H9 (cell line): ENCODE results near the gene FGFR3. TPM values are rescaled to one million over a fixed set of nuclear protein-coding genes. Genes with fewer than 3 reads are reported as not detected.

Experiments used
- DNase-seq: peaks from one replicate; pipeline ENCODE4 v3.0.0-alpha.2; 2017
- H2AFZ ChIP-seq: one replicate; pipeline ENCODE4 v1.6.1; 2013; ENCODE audit warnings: mild to moderate bottlenecking, low read length, control low read depth, moderate library complexity
- H2AK5ac ChIP-seq: 2 replicates; pipeline ENCODE4 v1.6.1; 2013; ENCODE audit warnings: low read length, control low read depth, mixed read lengths; ENCODE audit not compliant: insufficient read length
- H2BK120ac ChIP-seq: one replicate; pipeline ENCODE4 v1.6.1; 2013; ENCODE audit warnings: low read depth, mild to moderate bottlenecking, low read length, control low read depth, inconsistent platforms; ENCODE audit not compliant: poor library complexity, severe bottlenecking
- H2BK12ac ChIP-seq: 2 replicates; pipeline ENCODE4 v1.6.1; 2013; ENCODE audit warnings: low read length, control low read depth, mixed read lengths, low read depth; ENCODE audit not compliant: insufficient read length
- H2BK15ac ChIP-seq: 2 replicates; pipeline ENCODE4 v1.6.1; 2013; ENCODE audit warnings: low read depth, low read length, control low read depth
- H2BK20ac ChIP-seq: one replicate; pipeline ENCODE4 v1.6.1; 2013; ENCODE audit warnings: low read depth, mild to moderate bottlenecking, low read length, control low read depth, inconsistent platforms; ENCODE audit not compliant: poor library complexity, severe bottlenecking
- H2BK5ac ChIP-seq: 2 replicates; pipeline ENCODE4 v1.6.1; 2013; ENCODE audit warnings: low read length, control low read depth, mixed read lengths; ENCODE audit not compliant: insufficient read length
- H3K14ac ChIP-seq: 2 replicates; pipeline ENCODE4 v1.6.1; 2013; ENCODE audit warnings: low read length, control low read depth; ENCODE audit not compliant: insufficient read depth
- H3K18ac ChIP-seq: 2 replicates; pipeline ENCODE4 v1.6.1; 2013; ENCODE audit warnings: low read depth, mild to moderate bottlenecking, mixed read lengths, low read length, control low read depth; ENCODE audit not compliant: insufficient read length
- H3K23ac ChIP-seq: 2 replicates; pipeline ENCODE4 v1.6.1; 2013; ENCODE audit warnings: low read length, control low read depth, mixed read lengths, low read depth; ENCODE audit not compliant: insufficient read length
- H3K23me2 ChIP-seq: 2 replicates; pipeline ENCODE4 v1.6.1; 2013; ENCODE audit warnings: low read depth, mild to moderate bottlenecking, mixed read lengths, low read length, control low read depth; ENCODE audit not compliant: insufficient read length, poor library complexity, severe bottlenecking
- H3K27ac ChIP-seq: 2 replicates; pipeline ENCODE4 v1.5.1; 2013; ENCODE audit warnings: low read length, control low read depth, mixed read lengths, low read depth; ENCODE audit not compliant: insufficient read length
- H3K27me3 ChIP-seq: 2 replicates; pipeline ENCODE4 v1.6.1; 2013; ENCODE audit warnings: low read length, control low read depth, inconsistent platforms; ENCODE audit not compliant: insufficient read depth
- H3K4ac ChIP-seq: 2 replicates; pipeline ENCODE4 v1.6.1; 2013; ENCODE audit warnings: low read depth, mild to moderate bottlenecking, control low read depth, inconsistent platforms, low read length, moderate library complexity
- H3K4me1 ChIP-seq: 2 replicates; pipeline ENCODE4 v1.6.1; 2013; ENCODE audit warnings: low read length, control low read depth, inconsistent platforms; ENCODE audit not compliant: insufficient read depth
- H3K4me2 ChIP-seq: 2 replicates; pipeline ENCODE4 v1.6.1; 2013; ENCODE audit warnings: low read length, control low read depth, mixed read lengths; ENCODE audit not compliant: insufficient read length, insufficient read depth
- H3K56ac ChIP-seq: 2 replicates; pipeline ENCODE4 v1.6.1; 2013; ENCODE audit warnings: low read depth, mild to moderate bottlenecking, mixed read lengths, low read length, control low read depth; ENCODE audit not compliant: insufficient read length
- H3K79me1 ChIP-seq: 2 replicates; pipeline ENCODE4 v1.6.1; 2013; ENCODE audit warnings: low read depth, mild to moderate bottlenecking, moderate library complexity, low read length, control low read depth, inconsistent platforms; ENCODE audit not compliant: insufficient read depth, poor library complexity, severe bottlenecking
- H3K79me2 ChIP-seq: 2 replicates; pipeline ENCODE4 v1.6.1; 2013; ENCODE audit warnings: low read length, control low read depth, inconsistent platforms; ENCODE audit not compliant: insufficient read depth
- H3K9ac ChIP-seq: 2 replicates; pipeline ENCODE4 v1.6.1; 2013; ENCODE audit warnings: low read length, control low read depth, mixed read lengths; ENCODE audit not compliant: insufficient read length; ENCODE audit errors: extremely low read depth
- H3K9me3 ChIP-seq: one replicate; pipeline ENCODE4 v1.6.1; 2013; ENCODE audit warnings: low read depth, low read length, inconsistent platforms; ENCODE audit not compliant: control insufficient read depth
- H3T11ph ChIP-seq: one replicate; pipeline ENCODE4 v1.6.1; 2013; ENCODE audit warnings: mild to moderate bottlenecking, low read length, control low read depth, inconsistent platforms
- H4K20me1 ChIP-seq: one replicate; pipeline ENCODE4 v1.6.1; 2013; ENCODE audit not compliant: control insufficient read depth, insufficient read length, insufficient read depth
- H4K5ac ChIP-seq: 2 replicates; pipeline ENCODE4 v1.6.1; 2013; ENCODE audit warnings: low read depth, mild to moderate bottlenecking, mixed read lengths, low read length, control low read depth; ENCODE audit not compliant: insufficient read length
- H4K8ac ChIP-seq: replicated peaks from 2 replicates; pipeline ENCODE4 v1.6.1; 2013; ENCODE audit warnings: low read length, control low read depth, mixed read lengths, low read depth; ENCODE audit not compliant: insufficient read length
- H4K91ac ChIP-seq: 2 replicates; pipeline ENCODE4 v1.6.1; 2013; ENCODE audit warnings: low read depth, mild to moderate bottlenecking, moderate library complexity, mixed read lengths, low read length, control low read depth; ENCODE audit not compliant: insufficient read length
- H3K27ac Mint-ChIP-seq, 3 experiments: 2 replicates in 2 of 3; 3 replicates in 1 of 3; pipeline ENCODE4 v1.8.0; 2020 to 2021; ENCODE audit warnings: mixed read lengths in 3 of 3, mild to moderate bottlenecking in 1 of 3, moderate library complexity in 1 of 3
- H3K27me3 Mint-ChIP-seq: 2 replicates; pipeline ENCODE4 v1.8.0; 2021; ENCODE audit warnings: low read depth, mild to moderate bottlenecking, moderate library complexity, mixed read lengths
- H3K36me3 Mint-ChIP-seq, 3 experiments: 2 replicates in 2 of 3; 3 replicates in 1 of 3; pipeline ENCODE4 v1.8.0; 2020 to 2021; ENCODE audit warnings: low read depth in 3 of 3, mixed read lengths in 3 of 3; ENCODE audit not compliant: insufficient read depth in 1 of 3
- H3K4me1 Mint-ChIP-seq, 2 experiments: 2 replicates each; pipeline ENCODE4 v1.8.0; 2020; ENCODE audit warnings: mixed read lengths in 2 of 2
- H3K4me3 Mint-ChIP-seq, 2 experiments: 2 replicates in 1 of 2; 3 replicates in 1 of 2; pipeline ENCODE4 v1.8.0; 2020 to 2021; ENCODE audit warnings: mild to moderate bottlenecking in 2 of 2, mixed read lengths in 2 of 2, moderate library complexity in 1 of 2
- H3K9me3 Mint-ChIP-seq, 2 experiments: 2 replicates in 1 of 2; 3 replicates in 1 of 2; pipeline ENCODE4 v1.8.0; 2020; ENCODE audit warnings: mild to moderate bottlenecking in 2 of 2, mixed read lengths in 2 of 2, moderate library complexity in 1 of 2
- WGBS: extraction: QIAGEN DNeasy Blood & Tissue Kit; methylation state at CpG from one replicate; pipeline ENCODE4 v1.1.7; 2013; ENCODE audit warnings: missing lambda C conversion rate, low lambda C conversion rate, mixed read lengths; ENCODE audit not compliant: insufficient read length; ENCODE audit errors: extremely low coverage; 5-methylcytosine and 5-hydroxymethylcytosine counted together
- total RNA-seq: library from RNA; stranded (reverse); gene quantifications from 2 replicates; pipeline ENCODE4 v1.2.1, GENCODE V29; 2021
- TF ChIP-seq, protein P1 (sequence below): fragments of 200-600 bp; sonication (generic); conservative IDR thresholded peaks from 3 replicates; pipeline ENCODE4 v1.8.0; 2021; ENCODE audit warnings: antibody characterized with exemption, mild to moderate bottlenecking

The FGFR3 gene
- total RNA-seq, 1 experiment from 2014 or later, result 75.7 TPM

DNA sequence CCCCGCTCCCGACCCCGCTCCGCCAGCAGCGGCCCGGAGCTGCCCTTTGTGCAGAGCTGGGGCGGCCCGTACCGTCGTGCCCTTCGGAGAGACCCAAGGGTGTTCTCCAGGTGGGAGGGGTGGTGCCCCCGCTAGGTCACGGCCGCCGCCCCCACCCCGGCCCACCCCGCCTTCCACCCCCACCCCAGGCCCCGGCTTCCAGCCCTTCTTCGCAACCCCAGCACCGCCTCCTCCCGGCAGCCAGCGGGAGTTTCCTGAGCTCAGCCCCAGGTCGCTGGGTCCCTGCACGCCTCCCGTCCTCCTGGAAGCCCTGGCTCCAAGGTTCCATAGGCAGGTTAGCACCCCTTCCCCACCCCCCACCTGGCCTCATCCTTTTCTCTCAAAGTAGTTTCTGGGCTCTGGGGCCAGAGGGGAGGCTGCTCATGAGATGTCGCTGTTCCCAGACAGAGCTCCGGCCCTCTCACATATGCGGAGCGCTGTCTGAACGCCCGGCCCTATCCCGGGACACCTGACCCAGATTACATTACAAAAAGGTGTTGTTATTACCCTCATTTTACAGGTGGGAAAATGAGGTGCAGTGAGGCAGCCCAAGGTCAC, 25.2 kb upstream of the FGFR3 start:
- Histone ChIP-seq H3K14ac (no peak overlapping the region), H3K79me1 (no peaks in the 10 kb centered on the region), H3K18ac (no peak overlapping the region), H2BK15ac (no peak overlapping the region), H2BK5ac (no peak overlapping the region), H3K9ac (no peak overlapping the region), H4K5ac (no peak overlapping the region), H4K91ac (no peak overlapping the region), H3K79me2 (no peaks in the 10 kb centered on the region), H3K9me3 (no peaks in the 10 kb centered on the region), H3K56ac (no peak overlapping the region), H4K20me1 (no peaks in the 10 kb centered on the region), H3K4me1 (no peaks in the 10 kb centered on the region; the same call in 1 of the 2 replicates), H2BK120ac (no peak overlapping the region), H3K4me2 (peak overlapping the region; percentile 40), H3K23ac (no peak overlapping the region), H2AK5ac (no peak overlapping the region), H3K27ac (no peak overlapping the region), H4K8ac (no peak overlapping the region), H3K4ac (no peak overlapping the region), H2BK20ac (no peak overlapping the region), H3T11ph (no peak overlapping the region), H3K27me3 (no peaks in the 10 kb centered on the region), H3K23me2 (peaks cover 3% of the 10 kb centered on the region), H2BK12ac (no peak overlapping the region), H2AFZ (no peak overlapping the region)
- H3K9me3 Mint-ChIP-seq, result no peaks in the 10 kb centered on the region
- H3K36me3 Mint-ChIP-seq, result no peaks in the 10 kb centered on the region
- peak; percentile 86 for DNase-seq
- WGBS, result no CpG with 5 or more reads among the region's 32 CpGs
- TF ChIP-seq, protein P1, sequence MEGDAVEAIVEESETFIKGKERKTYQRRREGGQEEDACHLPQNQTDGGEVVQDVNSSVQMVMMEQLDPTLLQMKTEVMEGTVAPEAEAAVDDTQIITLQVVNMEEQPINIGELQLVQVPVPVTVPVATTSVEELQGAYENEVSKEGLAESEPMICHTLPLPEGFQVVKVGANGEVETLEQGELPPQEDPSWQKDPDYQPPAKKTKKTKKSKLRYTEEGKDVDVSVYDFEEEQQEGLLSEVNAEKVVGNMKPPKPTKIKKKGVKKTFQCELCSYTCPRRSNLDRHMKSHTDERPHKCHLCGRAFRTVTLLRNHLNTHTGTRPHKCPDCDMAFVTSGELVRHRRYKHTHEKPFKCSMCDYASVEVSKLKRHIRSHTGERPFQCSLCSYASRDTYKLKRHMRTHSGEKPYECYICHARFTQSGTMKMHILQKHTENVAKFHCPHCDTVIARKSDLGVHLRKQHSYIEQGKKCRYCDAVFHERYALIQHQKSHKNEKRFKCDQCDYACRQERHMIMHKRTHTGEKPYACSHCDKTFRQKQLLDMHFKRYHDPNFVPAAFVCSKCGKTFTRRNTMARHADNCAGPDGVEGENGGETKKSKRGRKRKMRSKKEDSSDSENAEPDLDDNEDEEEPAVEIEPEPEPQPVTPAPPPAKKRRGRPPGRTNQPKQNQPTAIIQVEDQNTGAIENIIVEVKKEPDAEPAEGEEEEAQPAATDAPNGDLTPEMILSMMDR, result peak; percentile 65
- H3K27me3 Mint-ChIP-seq, result peaks cover 15% of the 10 kb centered on the region
- peak overlapping the region; percentile 49 to 75 for H3K4me3 Mint-ChIP-seq
- H3K4me1 Mint-ChIP-seq, result peaks cover 13 to 28% of the 10 kb centered on the region in 2 experiments
- no peak overlapping the region; a peak in 1 of 7 replicates for H3K27ac Mint-ChIP-seq
